ENCODE results near the gene PROM2.
"Not testable (repeated sequence)": the region's sequence is repeated elsewhere in the genome, so short reads cannot be mapped to it uniquely, and the experiment has no call there.

The PROM2 gene

DNA sequence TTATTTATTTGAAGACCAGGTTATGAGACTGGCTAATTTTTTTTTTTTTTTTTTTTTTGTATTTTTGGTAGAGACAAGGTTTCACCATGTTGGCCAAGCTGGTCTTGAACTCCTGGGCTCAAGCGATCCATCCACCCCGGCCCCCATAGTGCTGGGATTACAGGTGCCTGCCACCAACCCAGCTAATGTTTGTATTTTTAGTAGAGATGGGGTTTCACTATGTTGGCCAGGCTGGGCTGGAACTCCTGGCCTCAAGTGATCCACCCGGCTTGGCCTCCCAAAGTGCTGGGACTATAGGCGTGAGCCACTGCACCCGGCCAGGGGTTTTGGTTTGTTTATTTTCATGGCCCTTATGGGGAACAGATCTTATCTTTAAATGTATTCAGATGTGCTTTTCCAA lies 4.5 kb upstream of the PROM2 start:
- not testable (repeated sequence) for DNase-seq

DNA sequence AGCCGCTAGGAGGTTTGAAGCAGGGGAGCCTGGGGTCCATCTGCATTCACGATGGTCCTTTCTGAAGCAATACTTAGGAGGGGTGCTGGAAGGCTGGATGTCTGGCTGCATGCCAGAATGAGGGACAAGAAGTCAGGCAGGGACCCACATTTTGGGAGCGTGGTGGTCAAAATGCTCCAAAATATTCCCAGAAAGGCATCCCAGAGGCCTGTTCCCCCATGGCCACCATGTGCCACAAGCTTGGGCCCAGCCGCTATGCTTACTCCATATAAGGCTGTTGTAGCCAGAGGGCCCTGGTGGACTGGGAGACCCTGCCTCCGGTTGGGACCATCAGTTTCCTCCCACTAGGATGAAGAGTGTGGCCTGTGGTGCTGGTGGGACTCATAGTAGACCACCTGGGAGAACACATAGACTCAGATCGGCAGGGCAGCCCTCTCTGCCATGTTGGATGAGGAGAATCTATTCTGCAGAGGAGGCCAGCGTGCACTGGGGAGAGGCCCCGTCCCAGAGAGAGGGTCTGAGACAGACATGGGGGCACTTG lies 3.6 kb upstream of the PROM2 start:
- no peak for DNase-seq

- DNase-seq, result no peak
Observed at GRCh38 chr2:95271381-95271971, 2.8 kb upstream of the PROM2 start.

DNA sequence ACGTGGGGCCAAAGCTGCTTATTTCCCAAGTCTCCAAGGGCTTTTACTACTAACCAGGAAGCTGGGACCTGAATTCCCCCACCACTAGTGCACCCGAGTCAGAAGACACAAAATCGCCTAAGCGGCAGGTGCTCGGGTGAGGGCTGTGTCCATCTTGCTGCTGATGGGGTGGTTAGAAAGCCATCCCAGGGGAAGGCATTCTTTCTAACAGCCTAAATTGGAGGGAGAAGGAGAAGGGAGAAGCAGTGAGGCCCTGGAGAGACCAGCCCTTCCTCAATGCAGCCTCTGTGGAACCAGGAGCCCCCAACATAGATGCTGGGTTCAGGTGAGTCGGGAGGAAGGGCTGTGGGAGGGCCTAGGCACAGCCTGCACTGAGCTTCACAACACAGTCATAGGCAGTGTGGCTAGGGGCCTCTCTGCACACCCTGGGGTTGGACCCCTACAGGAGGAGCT lies 1.9 kb upstream of the PROM2 start:
- DNase-seq, result no peak

GRCh38 chr2:95272781-95273180 lies 1.5 kb upstream of the PROM2 start:
- DNase-seq, result no peak

- DNase-seq, result no peak
Observed at GRCh38 chr2:95273566-95274290, 521 bp upstream of the PROM2 start.

DNA sequence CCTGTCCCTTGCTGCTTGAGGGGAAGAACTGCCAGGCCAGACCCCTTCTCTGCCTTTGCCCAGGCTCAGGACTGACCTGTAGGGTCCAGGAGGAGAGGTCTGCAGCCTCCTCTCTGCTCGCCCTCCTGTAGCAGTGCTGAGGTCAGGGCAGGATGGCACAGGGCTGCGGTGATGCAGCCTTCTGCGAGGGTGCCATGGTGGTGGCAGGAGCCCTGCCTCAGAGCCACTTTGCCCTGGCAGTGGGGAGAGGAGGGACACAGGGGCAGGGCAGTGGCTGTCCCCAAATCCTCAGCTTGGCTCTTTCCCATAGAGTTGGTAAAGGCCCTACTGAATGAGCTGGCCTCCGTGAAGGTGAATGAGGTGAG lies 884 bp downstream of the PROM2 start:
- DNase-seq, result no peak

- DNase-seq, result no peak
Observed at GRCh38 chr2:95275601-95276243, 1.5 kb downstream of the PROM2 start.

DNA sequence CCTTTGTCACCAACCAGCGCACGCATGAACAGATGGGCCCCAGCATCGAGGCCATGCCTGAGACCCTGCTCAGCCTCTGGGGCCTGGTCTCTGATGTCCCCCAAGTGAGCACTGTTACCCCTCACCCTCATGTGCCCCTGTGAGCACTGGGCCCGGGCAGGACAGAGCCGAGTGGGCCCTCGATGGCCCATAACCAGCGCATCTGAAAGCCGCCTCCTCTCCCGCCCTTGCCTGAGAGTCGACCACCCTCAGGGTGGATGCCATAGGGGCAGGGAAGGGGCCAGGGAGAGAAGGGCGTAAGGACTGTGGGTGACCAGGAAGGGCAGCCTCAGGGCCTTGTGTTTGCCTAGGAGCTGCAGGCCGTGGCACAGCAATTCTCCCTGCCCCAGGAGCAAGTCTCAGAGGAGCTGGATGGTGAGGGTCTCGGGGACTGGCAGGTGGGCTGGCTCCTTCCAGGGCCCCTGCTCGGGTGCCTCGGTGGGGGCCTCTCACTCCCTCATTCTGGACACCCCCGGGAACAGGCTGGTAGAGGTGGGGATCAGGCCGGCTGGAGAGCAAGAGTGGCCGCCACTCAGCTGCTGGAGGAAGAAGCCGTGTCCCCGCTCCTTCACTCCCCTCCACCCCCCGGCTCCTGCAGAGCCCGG lies 2.1 kb downstream of the PROM2 start:
- DNase-seq, result no peak

GRCh38 chr2:95276888-95277245 lies 2.6 kb downstream of the PROM2 start:
- no peak for DNase-seq

GRCh38 chr2:95277246-95277906 lies 3.1 kb downstream of the PROM2 start:
- no peak for DNase-seq

GRCh38 chr2:95278051-95278471 lies 3.8 kb downstream of the PROM2 start:
- DNase-seq, result no peak

GRCh38 chr2:95278637-95279225 lies 4.5 kb downstream of the PROM2 start:
- DNase-seq, result no peak

DNA sequence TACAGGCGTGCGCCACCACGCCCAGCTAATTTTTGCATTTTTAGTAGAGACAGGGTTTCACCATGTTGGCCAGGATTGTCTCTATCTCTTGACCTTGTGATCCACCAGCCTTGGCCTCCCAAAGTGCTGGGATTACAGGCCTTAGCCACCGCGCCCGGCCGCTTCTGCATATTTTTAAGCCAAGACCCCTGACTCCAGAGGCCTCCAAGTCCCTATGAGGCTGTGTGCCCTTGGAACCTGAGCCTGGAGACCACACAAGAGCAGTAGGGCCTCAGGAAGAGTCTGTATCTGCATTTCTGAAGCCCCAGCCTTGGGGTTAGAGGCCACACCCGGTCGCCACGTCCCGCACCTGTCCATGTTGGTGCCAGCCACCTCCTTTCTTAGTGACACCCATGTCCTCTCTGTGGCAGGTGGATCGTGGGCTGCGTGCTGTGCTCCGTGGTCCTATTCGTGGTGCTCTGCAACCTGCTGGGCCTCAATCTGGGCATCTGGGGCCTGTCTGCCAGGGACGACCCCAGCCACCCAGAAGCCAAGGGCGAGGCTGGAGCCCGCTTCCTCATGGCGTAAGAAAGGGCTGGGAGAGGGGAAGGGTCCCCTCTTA lies 5.3 kb downstream of the PROM2 start:
- no peak for DNase-seq

GRCh38 chr2:95281071-95281470 lies 6.8 kb downstream of the PROM2 start:
- DNase-seq, result no peak

DNA sequence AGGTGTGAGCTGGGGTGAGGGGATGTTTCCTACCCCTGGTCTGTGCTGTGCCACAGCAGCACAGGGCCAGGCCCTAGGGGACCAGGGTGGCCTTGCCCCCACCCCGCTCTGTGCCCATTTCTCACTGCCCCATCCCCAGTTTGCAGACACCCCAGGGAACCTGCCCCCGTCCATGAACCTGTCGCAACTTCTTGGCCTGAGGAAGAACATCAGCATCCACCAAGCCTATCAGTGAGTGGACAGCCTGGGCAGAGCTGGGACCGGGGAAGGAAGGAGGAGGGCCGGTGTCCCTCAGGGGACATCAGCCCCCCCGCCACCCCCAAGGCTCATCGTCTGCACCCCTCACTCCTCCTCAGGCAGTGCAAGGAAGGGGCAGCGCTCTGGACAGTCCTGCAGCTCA lies 7.5 kb downstream of the PROM2 start:
- no peak for DNase-seq

GRCh38 chr2:95282458-95282857 lies 8.2 kb downstream of the PROM2 start:
- no peak for DNase-seq

DNA sequence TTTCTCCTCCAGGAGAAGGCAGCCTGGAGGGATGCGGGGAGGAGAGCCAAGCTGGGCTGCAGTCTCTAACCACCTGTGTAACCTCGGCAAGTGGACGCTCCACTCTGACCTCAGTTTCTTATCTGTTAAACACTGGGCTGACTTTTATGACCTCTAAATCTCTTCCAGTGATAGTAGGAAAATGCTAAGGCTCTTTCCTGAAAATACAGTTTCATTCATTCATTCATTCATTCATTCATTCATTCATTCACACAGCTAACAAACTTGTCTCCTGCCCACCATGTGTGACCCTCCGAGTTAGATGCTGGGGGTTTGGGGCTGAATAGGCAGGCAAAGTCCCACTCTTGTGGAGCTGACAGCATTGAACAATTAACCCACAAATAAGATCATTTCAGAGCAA lies 9.3 kb downstream of the PROM2 start:
- DNase-seq, result no peak

DNA sequence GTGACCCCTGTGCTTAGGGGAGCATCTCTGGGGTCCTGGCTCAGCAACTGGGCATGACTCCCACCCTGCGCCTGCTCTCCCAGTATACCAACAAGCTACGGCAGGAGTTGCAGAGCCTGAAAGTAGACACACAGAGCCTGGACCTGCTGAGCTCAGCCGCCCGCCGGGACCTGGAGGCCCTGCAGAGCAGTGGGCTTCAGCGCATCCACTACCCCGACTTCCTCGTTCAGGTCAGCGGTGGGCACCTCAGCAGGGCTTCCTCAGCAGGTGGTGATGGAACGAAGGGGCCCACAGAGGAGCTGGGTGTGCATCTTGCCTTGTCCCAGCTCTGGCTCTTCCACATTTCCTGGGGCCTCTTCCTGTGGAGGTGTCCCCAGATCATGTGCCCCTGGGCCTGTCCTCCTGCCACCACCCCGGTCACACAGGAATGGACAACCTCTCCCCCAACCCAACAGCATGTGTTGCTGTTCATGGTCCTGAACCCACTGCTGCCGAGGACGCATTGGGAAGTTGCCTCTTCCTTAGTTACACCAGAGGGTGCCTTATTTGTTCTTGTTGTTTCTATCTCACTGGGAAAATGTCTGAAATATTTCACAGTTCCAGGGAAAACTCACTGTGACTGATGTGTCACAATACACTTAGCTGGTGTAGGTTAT lies 10.8 kb downstream of the PROM2 start:
- no peak for DNase-seq

GRCh38 chr2:95285542-95285932 lies 11.3 kb downstream of the PROM2 start:
- no peak for DNase-seq

- no peak for DNase-seq
Observed at GRCh38 chr2:95287336-95287735, 13.1 kb downstream of the PROM2 start.

- peak; percentile 63 for DNase-seq
Observed at GRCh38 chr2:95287806-95288205, 13.6 kb downstream of the PROM2 start.
